ENCODE data around the gene CACNA1B.
"Not testable (repeated sequence)": the region's sequence is repeated elsewhere in the genome, so short reads cannot be mapped to it uniquely, and the experiment has no call there.

The CACNA1B gene

DNA sequence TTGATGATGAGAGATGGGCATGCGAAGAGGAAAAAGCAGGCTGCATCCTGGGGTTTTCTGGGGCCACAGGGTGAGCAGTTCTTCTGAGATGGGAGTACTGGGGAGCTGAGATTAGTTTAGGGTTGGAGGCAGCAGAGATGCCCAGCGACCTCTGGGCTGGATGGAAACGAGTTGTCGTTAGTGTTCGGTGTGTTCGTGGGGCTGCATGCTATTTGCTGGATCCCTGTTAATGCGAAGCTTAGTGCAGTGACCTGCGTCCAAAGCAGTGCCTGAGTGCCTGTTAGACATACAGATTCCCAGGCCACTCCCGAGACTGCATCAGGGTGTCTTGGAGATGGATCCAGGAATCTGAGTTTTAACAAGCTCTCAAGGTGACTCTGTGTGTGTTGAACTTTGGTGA lies 201.3 kb downstream of the CACNA1B start:
- DNase-seq, result no peak

DNA sequence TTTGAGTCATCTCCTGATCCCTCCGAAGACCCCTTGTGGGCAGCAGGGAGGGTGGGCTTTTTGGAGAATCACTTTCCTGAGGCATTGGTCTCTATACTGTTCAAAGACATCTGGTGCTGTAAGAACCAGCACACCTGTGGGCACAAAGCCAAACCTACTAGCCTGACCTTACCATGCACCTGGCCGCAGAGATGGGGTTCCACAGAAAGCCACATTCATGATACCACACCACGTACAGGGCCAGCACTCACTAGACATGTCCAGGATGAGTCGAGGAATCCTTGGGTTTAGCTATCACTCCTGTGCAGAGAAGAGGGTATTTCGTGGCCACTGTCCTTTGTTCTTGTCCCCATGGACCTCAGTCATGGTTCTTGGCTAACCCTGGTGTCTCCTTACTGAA lies 203.4 kb downstream of the CACNA1B start:
- no peak for DNase-seq

DNA sequence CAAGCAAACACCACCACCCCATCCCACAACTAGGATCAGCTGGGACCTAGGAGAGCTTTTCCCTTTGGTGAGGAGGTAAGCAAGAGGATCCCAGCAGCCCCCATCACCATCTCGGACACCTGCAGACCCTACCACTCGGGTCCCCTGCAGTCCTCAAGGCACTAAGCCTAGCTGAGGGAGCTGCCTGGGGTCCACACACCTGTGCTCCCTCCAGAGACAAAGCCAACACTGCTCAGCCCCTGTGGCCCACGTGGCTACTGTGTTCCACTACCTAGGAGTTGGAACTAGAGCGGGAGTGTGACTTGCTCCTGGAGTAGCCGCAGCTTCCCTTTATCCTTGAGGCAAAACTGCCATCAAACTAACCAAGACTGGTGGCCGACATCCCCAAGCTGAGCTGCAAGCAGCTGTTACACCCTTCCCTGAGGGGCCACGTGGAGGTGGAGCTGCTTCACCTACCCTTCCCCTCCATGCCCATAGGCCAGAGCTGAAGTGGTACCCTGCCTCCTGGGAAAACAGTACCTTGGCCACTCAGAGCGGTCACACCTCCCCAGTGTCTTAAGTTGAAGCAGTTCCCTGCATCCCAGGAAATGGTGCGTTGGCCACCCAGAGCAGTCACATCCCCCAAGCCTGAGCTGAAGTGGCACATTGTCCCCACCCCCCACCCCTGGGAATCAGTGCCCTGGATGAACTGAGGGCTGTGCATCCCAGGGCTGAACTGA lies 205.5 kb downstream of the CACNA1B start:
- no peak for DNase-seq

DNA sequence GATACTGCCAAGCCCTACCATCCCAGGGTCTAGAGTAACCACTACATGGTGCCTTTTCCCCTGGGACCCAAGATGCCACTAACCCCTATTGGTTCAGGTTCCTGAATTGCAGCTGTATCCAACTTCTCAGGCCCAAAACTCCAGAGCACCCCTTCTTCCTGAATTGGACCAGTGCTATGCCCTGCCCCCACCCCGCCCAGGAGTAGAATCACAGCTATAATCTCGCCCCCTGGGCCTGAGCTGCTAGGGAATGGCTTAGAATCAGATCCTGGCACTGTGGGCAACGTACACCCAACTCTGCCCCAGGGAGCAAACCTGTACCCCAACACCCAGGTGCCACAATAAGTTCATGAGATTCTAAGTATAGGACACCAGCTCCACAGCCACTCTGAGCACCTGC lies 206.3 kb downstream of the CACNA1B start:
- no peak for DNase-seq

DNA sequence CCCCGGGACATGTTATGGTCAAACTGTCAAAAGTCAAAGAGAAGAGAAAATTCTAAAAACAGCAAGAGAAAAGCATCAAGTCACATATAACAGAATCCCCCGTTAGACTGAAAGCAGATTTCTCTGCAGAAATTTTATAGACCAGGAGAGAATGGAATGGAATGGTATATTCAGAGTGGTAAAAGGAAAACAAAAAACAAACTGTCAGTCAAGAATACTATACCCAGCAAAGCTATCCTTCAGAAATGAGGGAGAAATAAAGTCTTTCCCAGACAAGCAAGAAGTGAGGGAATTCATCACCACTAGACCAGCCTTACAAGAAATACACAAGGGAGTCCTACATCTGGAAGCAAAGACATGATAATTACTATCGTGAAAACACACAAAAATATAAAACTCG lies 208.0 kb downstream of the CACNA1B start:
- DNase-seq, result no peak

DNA sequence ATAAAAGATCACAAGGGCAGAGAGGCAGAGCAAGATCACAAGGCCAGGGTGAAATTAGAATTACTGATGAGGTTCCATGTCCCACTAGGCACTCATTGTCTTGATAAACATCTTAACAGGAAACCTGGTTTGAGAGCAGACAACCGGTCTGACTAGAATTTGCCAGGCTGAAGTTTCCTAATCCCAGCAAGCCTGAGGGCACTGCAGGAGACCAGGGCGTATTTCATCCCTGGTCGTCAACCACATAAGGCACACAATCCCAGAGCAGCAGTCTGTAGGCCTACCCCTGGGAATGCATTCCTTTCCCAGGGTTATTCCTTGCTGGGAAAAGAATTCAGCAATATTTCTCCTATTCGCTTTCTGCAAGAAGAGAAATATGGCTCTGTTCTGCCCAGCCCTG lies 214.5 kb downstream of the CACNA1B start:
- not testable (repeated sequence) for DNase-seq

DNA sequence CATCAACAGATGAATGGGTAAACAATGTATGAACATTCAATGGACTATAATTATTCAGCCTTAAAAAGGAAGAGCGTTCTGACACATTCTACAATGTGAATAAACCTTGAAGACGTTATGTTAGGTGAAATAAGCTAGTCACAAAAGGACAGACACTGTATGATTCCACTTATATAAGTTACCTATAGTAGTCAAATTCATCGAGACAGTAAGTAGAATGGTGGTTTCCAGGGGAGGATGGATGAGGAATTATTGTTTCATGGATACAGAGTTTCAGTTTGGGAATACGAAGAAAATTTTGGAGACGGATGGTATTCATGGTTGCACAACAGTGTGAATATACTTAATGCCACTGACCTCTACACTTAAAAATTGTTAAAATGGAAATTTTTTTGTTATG lies 216.4 kb downstream of the CACNA1B start:
- no peak for DNase-seq

DNA sequence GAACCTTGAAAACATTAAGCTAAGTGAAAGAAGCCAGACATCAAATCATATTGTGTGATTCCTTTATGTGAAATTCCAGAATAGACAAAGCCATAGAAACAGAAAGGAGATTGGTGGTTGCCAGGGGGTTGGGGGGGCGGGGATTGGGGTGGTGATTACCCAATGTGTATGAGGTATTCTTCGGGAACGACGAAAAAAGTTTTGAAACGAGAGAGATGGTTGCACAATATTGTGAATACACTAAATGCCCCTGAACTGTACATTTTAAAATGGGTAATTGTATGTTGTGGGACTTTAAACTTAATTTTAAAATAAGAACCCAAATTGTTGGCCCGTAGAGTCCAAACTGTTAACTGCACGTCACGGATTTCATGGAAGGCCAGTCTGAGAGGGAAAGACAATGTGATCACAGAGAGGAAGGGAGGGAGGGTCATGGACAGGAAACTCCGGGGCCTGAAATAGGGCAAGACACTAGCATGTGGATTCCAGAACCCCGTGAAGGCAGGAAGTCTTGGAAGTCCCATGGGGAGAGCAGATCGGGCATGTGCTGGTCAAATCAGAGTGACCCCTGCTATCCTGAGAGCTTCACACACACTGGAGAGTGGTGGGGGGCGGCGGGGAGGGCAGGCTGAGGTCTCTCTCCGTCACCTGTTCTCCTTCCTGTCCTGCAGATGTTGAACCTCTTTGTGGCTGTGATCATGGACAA lies 218.4 kb downstream of the CACNA1B start:
- no peak for DNase-seq

DNA sequence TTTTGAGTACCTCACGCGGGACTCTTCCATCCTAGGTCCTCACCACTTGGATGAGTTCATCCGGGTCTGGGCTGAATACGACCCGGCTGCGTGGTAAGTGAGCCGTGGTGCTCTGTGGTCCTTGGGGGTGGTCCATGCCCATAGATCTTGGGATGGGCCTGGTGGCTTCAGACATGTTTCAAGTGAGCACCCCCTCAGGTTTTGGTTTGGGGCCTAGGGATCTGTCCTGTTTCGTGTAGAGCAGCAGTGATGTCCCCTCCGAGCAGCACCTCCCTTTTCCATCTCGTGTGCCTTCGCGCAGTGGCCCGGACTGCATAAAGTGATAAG lies 218.9 kb downstream of the CACNA1B start:
- DNase-seq, result no peak

DNA sequence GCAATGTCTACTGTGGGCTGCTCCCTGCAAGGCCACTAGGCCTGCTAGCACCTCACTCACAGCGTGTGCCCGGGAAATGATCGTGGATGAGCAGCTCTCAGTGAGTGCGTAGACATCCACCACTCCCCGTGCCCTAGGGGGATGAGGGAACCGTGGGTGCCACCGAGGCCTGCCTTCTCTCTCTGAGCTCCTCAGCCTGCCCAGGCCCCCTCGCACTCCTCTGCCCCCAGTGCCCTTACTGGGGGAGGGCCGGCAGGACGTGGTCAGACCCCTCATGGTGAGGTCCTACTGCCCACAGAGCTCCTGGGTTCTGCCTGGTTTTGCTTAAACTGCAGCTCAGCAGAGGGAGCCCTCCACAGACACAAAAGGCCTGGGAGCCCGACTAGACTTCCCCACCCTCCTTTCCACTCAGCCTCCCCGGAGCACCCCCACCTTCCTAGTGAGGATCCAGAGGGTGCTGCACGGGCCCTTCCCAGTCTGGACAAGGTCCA lies 220.0 kb downstream of the CACNA1B start:
- no peak for DNase-seq

DNA sequence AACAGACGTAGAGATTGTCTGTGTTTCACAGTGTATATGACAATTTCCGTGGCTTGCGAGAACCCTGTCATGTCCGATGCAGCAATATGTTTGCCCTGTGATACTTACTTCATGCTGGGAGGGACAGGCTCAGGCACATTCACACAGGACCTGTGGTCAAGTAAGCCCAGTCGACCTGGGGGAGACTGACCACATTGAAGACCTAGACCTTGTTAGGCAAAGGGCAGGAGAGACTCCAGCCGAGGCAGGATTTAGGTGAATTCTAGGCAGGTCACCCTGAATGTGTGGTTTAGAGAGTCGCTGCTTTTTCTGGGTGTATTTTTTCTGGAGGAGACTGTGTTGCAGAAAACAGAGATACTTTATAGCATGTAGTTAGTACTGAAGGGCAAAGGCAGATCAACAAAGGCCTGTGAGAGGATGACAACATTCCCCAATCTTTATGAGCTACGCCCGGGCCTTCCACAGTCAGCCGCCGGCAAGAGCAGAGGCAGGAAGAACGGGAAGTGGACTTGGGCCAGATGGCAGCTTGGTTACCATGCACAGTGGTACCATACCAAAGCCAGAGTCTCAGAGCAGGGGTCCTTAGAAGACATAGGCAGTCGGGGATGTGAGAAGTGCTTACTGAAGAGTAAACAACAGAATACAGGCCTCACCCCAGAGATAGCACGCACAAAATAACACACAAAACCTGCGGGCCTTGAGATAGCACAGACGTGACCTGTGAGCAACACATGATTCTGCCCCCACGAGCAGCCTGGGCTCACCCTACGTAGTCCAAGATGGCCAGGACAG lies 220.7 kb downstream of the CACNA1B start:
- no peak for DNase-seq

DNA sequence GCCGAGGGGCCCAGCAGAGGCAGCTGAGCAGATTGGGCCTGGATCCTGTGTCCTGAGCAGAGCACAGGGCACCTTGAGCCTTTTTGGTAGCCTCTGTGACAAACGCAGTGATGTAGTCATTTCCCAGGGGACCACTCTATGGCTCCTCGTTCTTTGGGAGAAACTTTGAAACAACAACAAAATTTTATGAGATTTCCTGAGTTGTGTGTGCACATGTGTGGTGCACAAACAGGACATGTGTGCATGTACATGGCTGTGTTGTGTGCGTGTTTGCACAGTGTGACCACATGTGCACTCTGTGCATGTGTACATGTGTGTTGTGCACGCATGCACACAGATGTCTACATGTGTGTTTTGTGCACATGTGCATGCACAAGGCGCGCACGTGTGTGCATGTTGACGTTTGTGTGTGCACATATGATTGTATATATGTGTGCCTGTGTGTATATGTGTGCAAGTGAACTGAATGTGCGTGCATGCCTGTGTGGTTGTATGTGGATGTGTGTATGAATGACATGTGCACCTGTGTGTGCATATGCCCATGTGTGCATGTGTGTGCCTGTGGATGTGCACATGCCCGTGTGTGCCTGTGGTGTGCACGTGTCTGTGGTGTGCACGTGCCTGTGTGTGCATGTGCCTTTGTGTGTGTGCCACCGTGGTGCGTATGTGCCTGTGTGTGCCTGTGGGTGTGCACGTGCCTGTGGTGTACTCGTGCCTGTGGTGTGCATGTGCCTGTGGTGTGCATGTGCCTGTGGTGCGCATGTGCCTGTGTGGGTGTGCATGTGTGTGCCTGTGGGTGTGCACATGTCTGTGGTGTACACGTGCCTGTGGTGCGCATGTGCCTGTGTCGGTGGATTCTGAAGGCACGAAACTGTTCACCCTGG lies 221.6 kb downstream of the CACNA1B start:
- no peak for DNase-seq

DNA sequence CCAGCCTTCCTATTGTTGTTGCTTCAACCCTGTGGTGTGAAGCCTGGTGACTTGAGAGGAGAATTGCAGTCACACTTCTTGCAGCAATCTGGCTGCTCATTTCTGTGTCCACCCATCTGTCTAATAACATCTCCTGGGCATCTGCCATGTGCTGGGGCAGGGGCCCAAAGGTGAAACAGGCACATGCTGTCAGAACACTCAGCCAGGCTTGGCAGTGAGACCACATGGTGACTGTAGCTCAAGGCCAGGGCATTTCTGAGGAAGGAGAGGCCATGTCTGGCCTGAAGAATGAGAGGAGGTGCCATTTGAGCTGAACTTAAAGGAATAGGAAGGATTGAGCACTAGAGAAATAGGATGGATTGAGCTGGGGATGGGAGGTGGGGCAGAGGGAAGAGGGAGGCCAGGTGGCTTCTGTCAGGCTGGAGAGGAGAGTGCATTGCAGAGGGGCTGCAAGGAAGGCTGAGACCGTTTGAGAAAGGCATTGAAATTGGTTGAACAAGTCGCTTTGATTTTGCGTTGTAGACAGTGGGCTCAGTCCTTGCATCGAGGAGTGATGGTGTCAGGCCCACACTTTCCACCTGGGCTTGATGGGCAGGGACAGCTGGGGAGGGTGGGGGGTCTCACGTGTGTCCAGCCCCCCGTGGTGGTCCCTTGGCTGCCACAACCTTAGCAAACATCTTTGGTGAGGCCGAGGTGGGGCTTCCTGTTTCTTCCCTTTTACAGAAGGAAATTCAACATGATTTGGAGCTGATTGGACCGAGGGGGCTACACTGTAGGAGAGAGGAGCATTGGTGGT lies 222.4 kb downstream of the CACNA1B start:
- no peak for DNase-seq

DNA sequence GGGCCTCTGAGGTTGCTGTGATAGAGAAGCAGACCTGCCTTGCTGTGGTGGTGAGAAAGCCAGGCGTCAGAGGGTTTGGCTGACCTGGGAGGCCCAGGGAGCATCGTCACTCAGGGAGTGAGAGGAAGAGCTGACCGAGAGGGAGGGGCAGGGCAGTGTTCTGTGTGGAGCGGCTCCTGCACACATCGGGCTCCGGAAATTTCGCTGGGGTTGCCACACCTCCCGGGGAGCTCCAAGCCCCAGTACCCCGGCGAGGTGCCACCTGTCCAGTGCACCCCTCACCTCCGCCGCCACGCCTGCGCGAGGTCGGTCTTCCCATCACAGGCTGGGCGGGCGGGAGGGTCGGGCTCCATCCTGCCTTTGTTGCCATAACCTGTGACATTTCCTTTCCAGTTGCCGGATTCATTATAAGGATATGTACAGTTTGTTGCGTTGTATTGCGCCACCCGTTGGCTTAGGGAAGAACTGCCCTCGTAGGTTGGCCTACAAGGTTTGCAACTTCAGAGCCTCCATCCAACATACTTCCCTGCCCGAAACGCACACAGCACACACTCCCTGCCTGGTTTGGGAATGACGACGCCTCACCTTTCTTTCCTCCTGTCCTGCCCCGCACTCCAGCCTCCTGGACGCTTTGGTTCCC lies 223.2 kb downstream of the CACNA1B start:
- DNase-seq, result no peak

DNA sequence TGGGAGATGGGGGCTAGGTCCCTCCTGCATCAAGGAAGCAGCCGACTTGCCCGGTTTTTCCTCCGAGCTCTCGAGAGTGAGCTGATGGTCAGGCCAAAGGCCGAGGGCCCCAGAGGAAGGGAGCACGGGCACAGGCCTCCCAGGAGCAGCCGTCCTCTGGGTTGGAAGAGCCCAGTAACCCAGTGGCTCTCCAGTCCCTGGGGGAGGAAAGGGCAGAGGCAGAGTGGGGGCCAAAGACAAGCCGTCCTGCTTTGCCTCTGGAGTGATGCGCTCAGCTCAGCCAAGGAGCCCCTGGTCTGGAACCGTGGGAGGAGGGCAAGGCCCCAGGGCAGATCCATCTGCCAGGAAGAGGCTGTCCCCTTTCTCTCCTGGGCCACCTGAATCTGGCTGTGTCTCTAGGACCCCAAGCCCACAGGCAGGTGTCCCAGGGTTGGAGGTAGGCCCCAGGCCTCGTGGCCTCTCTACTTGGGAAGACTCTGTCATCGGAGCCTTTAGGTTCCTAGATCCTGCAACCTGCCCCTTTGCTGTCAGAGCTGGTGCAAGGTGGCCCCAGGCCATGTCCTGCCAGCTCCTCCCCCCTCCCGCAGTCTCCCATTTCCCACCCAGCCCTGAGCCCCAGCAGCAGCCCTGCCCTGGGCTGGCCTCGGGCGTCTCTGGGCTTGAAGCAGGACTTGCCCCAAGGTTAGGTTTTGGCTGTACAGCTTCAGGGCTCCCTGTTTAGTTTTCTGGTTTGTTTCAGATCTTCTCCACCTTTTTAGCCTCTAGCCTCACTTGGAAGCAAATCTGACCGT lies 224.1 kb downstream of the CACNA1B start:
- DNase-seq, result no peak

DNA sequence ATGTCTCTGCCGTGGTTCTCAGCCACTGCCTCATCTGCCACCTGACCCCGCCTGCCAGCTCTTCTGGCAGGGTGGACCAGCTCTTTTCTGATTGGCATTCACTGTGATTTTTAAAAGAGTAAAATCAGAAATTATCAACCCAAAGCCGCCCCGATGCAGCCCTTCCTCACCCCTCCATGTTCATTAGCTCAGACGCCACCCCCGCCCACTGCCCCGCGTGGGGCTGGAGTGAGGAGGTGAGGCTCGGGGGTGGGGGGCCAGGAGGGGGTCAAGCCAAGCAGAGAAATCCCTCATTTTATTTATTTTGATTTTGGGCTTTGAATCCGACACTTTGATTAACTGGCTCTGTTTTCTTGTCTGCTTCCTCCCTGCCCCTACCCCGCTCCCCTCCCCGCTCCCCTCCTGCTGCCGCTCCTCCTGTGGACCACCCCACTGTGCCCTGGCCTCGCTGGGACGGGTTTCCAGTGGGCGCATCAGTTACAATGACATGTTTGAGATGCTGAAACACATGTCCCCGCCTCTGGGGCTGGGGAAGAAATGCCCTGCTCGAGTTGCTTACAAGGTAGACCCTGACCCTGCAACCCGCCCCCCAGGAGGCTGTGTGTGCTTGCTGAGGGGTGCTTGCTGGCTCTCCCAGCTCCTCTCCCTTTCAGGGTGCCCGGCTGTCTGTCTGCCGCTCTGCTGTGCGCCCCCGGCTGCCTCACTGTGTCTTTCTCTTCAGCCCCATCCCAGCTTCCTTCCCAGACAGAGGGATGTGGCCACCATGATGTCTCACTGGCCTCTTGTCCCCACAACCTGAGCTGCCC lies 224.9 kb downstream of the CACNA1B start:
- DNase-seq, result no peak

DNA sequence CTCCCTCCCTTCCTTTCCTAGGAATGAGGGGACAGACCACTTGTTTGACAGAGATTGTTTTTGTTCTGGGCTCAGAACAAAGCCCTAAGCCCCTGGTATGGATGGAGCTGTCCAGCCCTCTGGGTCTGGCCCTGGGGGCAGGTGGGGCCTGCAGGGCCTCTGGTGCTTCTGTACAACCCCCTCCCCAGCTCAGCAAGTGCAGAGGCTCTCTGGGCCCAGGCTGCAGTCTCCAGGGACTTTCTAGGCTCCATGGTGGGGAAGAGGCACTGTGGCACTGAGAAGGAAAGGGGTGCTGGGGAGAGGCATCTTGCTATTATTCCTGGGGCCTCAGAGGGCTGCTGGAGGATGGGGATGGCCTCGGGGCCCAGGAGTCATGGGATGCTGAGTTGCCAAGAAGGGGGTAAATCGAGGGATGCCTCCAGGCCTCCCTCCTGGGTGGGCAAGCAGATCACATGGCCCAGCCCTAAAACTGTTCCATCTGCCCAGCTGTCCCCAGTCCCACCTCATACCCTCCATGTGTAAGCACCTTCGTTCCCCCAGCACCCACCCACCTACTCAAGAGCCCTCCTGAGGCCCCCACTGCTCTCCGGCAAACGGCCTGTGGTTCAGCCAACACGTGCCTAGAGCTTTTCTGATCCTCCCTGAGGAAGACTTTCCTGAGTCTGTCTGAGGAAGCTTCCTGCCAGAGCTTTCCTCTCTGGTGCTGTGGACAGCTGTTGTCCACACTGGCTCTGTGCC lies 225.7 kb downstream of the CACNA1B start:
- no peak for DNase-seq

DNA sequence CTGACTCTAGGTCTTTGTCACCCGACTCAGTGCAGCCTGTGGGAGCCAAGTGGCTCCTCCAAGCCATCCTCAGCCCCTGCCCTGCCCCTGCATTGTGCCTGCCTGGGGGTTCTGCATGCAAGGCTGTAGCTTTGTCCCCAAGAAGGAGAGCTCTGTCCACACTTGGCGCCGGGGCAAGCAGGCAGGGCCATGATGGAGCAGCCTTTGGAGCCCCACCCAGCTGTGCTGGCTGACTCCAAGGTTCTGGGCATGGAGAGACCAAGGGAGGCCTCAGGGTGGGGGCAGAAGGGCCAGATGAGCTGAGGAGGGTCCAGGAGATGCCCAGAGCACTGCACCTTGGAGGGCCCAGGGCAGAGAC lies 226.2 kb downstream of the CACNA1B start:
- DNase-seq, result no peak
